Measurements from ENCODE around the gene TRMT2A.
"Not testable (repeated sequence)": the region's sequence is repeated elsewhere in the genome, so short reads cannot be mapped to it uniquely, and the experiment has no call there.

TRMT2A gene

DNA sequence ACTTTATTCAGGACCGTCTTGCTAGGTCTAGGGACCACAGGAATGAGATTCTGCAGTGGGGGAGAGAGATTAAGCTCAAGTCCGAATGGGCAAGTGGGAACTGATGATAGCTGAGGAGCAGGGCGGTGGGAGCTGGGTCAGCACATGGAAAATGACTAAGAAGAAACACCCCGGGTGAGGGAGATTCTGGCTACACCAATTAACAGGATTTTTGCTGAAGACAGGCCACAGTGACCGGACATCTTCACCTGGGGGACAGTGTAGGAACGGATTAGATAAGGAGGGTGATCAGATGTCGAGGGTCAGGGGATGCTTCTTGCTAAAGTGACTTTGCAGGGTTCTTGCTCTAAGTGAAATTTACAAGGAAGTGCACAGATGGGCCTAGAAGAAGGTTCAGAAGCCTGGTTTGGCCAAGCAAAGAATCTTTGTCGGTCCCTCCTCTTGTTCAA, 45.5 kb downstream of the TRMT2A start:
- DNase-seq (ENCODE audit: low read depth): no peak
- TF ChIP-seq, protein P1, sequence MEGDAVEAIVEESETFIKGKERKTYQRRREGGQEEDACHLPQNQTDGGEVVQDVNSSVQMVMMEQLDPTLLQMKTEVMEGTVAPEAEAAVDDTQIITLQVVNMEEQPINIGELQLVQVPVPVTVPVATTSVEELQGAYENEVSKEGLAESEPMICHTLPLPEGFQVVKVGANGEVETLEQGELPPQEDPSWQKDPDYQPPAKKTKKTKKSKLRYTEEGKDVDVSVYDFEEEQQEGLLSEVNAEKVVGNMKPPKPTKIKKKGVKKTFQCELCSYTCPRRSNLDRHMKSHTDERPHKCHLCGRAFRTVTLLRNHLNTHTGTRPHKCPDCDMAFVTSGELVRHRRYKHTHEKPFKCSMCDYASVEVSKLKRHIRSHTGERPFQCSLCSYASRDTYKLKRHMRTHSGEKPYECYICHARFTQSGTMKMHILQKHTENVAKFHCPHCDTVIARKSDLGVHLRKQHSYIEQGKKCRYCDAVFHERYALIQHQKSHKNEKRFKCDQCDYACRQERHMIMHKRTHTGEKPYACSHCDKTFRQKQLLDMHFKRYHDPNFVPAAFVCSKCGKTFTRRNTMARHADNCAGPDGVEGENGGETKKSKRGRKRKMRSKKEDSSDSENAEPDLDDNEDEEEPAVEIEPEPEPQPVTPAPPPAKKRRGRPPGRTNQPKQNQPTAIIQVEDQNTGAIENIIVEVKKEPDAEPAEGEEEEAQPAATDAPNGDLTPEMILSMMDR (IDR thresholded peaks at IDR 0.05; ENCODE audit: low read length, missing control alignments): no peak
- no peak overlapping the region for H3K4me3 ChIP-seq (replicated peaks; ENCODE audit: low read depth, low read length)

DNA sequence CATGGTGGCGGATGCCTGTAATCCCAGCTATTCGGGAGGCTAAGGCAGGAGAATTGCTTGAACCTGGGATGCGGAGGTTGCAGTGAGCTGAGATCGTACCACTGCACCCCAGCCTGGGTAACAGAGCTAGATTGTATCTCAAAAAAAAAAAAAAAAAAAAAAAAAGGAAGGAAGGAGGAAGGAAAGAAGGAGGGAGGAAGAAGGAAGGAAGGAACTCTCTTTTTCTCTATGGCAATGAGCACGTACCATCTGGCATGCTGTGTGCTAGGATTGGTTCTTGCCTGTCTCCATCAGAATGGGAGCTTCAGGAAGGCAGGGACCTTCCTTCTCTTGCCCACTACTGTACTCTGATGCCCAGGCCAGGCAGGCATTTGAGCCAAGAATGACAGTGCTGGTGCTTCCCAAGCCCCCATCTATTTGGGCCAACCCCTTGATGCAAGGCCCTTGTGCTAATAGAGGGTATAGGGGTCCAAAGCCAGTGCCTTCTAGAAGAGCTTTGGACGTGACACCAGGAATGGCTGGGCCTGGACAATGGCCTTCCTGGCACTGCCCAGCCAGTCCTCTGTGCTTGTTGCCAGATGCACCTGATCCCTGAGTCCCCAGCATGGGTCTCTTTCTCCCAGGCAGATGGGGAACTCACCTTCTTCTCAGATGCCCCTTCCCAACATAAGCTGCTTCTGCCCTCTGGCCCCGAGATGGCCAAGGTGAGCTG, 47.5 kb downstream of the TRMT2A start:
- DNase-seq (ENCODE audit: low read depth): no peak
- H3K4me3 ChIP-seq (replicated peaks; ENCODE audit: low read depth, low read length): no peak overlapping the region
- TF ChIP-seq, protein P1 (IDR thresholded peaks at IDR 0.05; ENCODE audit: low read length, missing control alignments): no peak

GRCh38 chr22:20068640-20069039, 48.4 kb downstream of the TRMT2A start:
- H3K4me3 ChIP-seq (replicated peaks; ENCODE audit: low read depth, low read length): no peak overlapping the region
- TF ChIP-seq, protein P1 (IDR thresholded peaks at IDR 0.05; ENCODE audit: low read length, missing control alignments): no peak
- DNase-seq (ENCODE audit: low read depth): no peak

DNA sequence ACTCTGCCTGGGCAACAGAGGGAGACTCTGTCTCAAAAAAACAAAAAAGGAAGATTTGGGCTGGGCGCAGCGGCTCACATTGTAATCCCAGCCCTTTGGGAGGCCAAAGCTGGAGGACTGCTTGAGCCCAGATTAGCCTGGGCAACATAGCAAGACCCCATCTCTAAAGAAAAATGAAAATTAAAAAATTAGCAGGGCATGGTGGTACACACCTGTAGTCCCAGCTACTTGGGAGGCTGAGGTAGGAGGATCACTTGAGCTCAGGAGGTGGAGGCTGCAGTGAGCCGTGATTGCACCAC, 49.7 kb downstream of the TRMT2A start:
- not testable (repeated sequence) for DNase-seq (ENCODE audit: low read depth); H3K4me3 ChIP-seq (replicated peaks; ENCODE audit: low read depth, low read length)

GRCh38 chr22:20066617-20067383, 50.2 kb downstream of the TRMT2A start:
- TF ChIP-seq, protein P1 (IDR thresholded peaks at IDR 0.05; ENCODE audit: low read length, missing control alignments): no peak
- no peak overlapping the region for H3K4me3 ChIP-seq (replicated peaks; ENCODE audit: low read depth, low read length)
- no peak for DNase-seq (ENCODE audit: low read depth)

DNA sequence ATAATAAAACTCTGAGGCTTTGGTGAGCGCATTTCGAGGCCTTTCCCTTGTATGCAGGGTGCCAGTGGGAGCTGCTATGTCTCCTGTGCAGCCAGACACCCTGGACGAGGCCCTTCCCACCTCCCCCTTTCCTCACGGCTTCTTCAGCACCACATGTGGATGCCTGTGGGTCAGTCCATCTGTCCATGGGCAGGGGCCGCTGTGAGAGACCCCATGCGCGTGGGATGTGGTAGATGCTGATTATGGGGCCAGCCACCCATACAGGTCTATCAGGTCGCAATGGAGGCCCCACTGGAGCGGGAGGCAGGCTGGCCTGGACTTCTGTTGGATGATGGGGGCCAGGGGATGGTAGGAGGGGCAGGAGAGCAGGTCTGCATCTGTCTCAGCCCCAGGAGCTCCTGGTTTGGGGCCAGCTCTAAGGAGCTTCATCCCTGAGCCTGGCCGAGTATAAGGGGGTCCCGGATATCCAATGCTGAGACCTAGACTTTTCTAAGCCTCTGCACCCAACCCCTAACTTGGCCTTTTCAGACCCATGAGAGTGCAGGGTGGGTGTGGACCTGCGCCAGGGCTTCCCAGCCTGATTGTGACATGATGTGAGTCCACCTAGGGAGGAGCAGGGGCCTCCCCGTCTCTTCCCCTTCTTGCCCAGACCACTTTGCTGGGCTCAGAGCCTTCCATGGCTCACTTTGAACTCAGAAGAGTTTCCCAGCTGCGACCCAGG, 51.0 kb downstream of the TRMT2A start:
- DNase-seq (ENCODE audit: low read depth): no peak

More for the DNA sequence above, 51.0 kb downstream of the TRMT2A start:
- TF ChIP-seq, protein P1 (IDR thresholded peaks at IDR 0.05; ENCODE audit: low read length, missing control alignments): no peak
- no peak overlapping the region for H3K4me3 ChIP-seq (replicated peaks; ENCODE audit: low read depth, low read length)
